ENCODE data around the gene KCNK13.
"Not testable (repeated sequence)": the region's sequence is repeated elsewhere in the genome, so short reads cannot be mapped to it uniquely, and the experiment has no call there.

KCNK13 gene

GRCh38 chr14:90061685-90062126 lies at the start of gene KCNK13:
TSS of gene KCNK13 (plus strand) at chr14:90061994. CDS start at chr14:90062206, 212 bp downstream.
- peak; percentile 9 for DNase-seq

GRCh38 chr14:90017371-90017770 lies 44.4 kb upstream of the KCNK13 start:
- no peak for DNase-seq

- DNase-seq: no peak
These were observed 41.8 kb upstream of the KCNK13 start for GRCh38 chr14:90019824-90020523.

GRCh38 chr14:90023176-90023896 lies 38.5 kb upstream of the KCNK13 start:
- DNase-seq: no peak

- no peak for DNase-seq
These were observed 36.9 kb upstream of the KCNK13 start for GRCh38 chr14:90024910-90025309.

GRCh38 chr14:90026608-90027007 lies 35.2 kb upstream of the KCNK13 start:
- not testable (repeated sequence) for DNase-seq

GRCh38 chr14:90027842-90028241 lies 34.0 kb upstream of the KCNK13 start:
- no peak for DNase-seq

GRCh38 chr14:90034156-90034555 lies 27.6 kb upstream of the KCNK13 start:
- DNase-seq: no peak

- no peak for DNase-seq
These were observed 26.8 kb upstream of the KCNK13 start for GRCh38 chr14:90034835-90035525.

- no peak for DNase-seq
These were observed 22.4 kb upstream of the KCNK13 start for GRCh38 chr14:90039253-90040010.

- DNase-seq: no peak
These were observed 21.4 kb upstream of the KCNK13 start for GRCh38 chr14:90040411-90040810.

- no peak for DNase-seq
These were observed 19.1 kb upstream of the KCNK13 start for GRCh38 chr14:90042496-90043252.

- no peak for DNase-seq
These were observed 16.2 kb upstream of the KCNK13 start for GRCh38 chr14:90045616-90046015.

- DNase-seq: no peak
These were observed 12.4 kb upstream of the KCNK13 start for GRCh38 chr14:90049390-90049789.

- no peak for DNase-seq
These were observed 11.5 kb upstream of the KCNK13 start for GRCh38 chr14:90050271-90050670.

GRCh38 chr14:90053044-90053443 lies 8.8 kb upstream of the KCNK13 start:
- no peak for DNase-seq

- DNase-seq: no peak
These were observed 7.0 kb upstream of the KCNK13 start for GRCh38 chr14:90054803-90055202.

GRCh38 chr14:90056826-90057225 lies 5.0 kb upstream of the KCNK13 start:
- no peak for DNase-seq

- DNase-seq: no peak
These were observed 2.8 kb upstream of the KCNK13 start for GRCh38 chr14:90058876-90059458.

- peak; percentile 36 for DNase-seq
These were observed 1.4 kb upstream of the KCNK13 start for GRCh38 chr14:90060312-90060964.

GRCh38 chr14:90060965-90061684 lies 669 bp upstream of the KCNK13 start:
- no peak for DNase-seq

Data from CD4-positive, alpha-beta T cell treated with Interleukin-12 subunit alpha and Interleukin-12 subunit beta, for 1 hour (primary cell).